GM18520 (cell line): Measurements from ENCODE around the gene DTWD2.
"Not testable (repeated sequence)": the region's sequence is repeated elsewhere in the genome, so short reads cannot be mapped to it uniquely, and the experiment has no call there.

Experiments
- ATAC-seq: cut with Tn5 transposase; IDR thresholded peaks from one replicate; pipeline ENCODE4 v1.9.1; 2021; ENCODE audit not compliant: unreplicated experiment

DTWD2 gene

DNA sequence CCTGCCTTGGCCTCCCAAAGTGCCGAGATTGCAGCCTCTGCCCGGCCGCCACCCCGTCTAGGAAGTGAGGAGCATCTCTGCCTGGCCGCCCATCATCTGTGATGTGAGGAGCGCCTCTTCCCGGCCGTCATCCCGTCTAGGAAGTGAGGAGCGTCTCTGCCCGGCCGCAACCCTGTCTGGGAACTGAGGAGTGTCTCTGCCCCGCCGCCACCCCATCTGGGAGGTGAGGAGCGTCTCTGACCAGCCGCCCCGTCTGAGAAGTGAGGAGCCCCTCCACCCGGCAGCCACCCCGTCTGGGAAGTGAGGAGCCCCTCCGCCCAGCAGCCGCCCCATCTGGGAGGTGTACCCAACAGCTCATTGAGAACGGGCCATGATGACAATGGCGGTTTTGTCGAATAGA is 10.5 kb upstream of the DTWD2 start:
- not testable (repeated sequence) for ATAC-seq

GRCh38 chr5:118996098-118996497 is 7.8 kb upstream of the DTWD2 start:
- no peak for ATAC-seq

DNA sequence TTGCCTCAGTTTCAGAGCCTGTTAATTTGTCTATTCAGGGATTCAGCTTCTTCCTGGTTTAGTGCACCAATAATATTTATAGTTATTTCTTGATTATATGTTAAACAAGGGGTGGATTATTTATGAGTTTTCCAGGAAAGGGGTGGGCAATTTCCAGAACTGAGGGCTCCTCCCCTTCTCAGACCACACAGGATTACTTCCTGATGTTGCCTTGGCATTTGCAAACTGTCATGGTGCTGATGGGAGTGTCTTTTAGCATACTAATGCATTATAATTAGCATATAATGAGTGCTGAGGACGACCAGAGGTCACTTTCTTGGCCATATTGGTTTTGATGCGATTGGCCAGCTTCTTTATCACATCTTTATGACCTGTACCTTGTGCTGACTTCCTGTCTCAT is 6.2 kb upstream of the DTWD2 start:
- ATAC-seq = no peak

DNA sequence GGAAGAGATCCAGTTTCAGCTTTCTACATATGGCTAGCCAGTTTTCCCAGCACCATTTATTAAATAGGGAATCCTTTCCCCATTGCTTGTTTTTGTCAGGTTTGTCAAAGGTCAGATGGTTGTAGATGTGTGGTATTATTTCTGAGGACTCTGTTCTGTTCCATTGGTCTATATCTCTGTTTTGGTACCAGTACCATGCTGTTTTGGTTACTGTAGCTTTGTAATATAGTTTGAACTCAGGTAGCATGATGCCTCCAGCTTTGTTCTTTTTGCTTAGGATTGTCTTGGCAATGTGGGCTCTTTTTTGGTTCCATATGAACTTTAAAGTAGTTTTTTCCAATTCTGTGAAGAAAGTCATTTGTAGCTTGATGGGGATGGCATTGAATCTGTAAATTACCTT is 4.8 kb upstream of the DTWD2 start:
- not testable (repeated sequence) for ATAC-seq

- ATAC-seq = not testable (repeated sequence)
Measured at GRCh38 chr5:118992055-118992454, 3.7 kb upstream of the DTWD2 start.

DNA sequence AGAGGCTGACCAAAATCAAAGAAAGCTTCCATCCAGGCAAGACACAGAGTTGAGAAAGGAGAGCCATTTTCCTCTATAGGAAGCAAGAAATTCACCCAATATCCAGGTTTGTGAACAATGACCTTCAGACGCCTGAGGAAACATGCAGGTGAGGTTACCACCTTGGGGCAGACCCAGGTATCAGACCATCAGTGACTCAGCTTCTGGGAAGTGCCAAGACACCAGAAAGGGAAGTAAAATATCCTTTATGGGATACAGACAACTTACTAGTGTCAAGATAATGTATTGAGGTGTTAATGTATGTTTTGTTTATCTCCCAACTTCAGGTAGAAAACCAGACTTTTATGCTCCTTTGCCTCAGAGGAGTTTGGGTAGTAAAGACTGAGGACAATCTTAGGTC is 2.2 kb upstream of the DTWD2 start:
- no peak for ATAC-seq

DNA sequence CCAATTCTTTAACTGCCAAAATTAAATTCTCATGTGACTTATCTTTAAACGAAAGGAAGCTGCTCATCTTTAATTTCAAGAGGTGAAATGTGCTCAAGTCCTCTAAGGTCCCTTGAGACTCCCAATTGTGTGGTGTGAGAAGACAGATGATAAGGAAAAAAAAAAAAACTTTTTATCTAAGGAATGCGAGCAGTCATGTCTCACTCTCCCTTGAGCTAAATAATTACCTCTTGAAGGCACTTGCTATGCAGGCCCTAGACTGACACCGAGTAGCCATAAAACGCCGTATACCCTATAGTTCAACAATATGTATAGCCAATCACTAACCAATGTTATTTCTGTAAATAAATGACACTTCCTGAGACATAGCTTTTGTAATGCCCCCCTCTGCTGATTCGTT is 1.5 kb upstream of the DTWD2 start:
- no peak for ATAC-seq

DNA sequence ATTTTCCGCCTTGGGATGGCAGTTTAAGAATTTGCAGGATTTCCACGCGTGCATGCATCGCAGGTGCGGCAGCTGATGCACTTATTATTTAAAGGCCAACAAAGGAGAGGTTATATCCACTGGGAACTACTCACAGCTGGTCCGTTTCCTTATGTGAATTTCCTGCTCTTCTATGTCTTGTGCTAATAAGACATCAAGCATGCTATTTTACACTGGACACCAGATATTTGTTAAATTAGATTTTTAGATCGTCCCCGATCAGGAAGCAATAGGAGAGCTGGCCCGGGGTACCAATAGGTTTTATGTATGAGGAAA is 476 bp upstream of the DTWD2 start:
- no peak for ATAC-seq

DNA sequence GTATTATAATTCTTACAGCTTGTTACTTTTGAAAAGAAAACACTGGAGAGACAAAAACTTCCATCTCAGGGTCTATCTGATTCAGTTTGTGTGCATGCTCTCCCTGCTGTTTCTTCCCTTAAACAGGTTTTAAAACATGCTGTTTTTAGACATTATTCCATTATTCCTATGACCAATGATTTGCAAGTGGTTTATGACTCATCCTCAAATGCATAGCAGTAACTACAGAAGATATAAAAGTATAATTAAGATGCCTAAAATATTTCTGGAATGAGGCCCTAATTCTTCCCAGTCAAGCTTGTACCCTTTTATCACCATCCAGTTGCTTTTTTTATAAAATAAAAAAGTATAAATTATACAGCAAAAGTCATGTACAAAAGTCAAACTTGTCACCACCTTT is 3.7 kb downstream of the DTWD2 start:
- ATAC-seq = no peak

DNA sequence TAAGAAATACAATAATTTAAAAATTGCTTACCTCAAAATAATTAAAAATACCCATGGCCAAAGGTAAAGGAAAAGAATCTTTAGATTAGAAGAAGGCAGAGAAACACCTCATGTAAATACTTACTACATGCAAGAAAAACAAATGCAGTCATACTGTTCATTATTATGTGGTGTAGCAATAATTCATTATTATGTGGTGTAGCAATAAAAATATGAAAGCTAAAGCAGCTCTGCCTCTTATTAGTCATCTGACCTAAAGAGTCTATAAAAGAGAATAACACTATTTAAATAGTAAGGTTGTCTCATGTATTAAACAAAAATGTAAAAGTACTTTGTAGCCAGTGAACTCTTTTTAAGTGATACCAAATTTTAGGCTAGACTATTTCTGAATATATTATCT is 6.6 kb downstream of the DTWD2 start:
- no peak for ATAC-seq

- no peak for ATAC-seq
Measured at GRCh38 chr5:118980438-118980837, 7.9 kb downstream of the DTWD2 start.

- no peak for ATAC-seq
Measured at GRCh38 chr5:118980017-118980416, 8.3 kb downstream of the DTWD2 start.

DNA sequence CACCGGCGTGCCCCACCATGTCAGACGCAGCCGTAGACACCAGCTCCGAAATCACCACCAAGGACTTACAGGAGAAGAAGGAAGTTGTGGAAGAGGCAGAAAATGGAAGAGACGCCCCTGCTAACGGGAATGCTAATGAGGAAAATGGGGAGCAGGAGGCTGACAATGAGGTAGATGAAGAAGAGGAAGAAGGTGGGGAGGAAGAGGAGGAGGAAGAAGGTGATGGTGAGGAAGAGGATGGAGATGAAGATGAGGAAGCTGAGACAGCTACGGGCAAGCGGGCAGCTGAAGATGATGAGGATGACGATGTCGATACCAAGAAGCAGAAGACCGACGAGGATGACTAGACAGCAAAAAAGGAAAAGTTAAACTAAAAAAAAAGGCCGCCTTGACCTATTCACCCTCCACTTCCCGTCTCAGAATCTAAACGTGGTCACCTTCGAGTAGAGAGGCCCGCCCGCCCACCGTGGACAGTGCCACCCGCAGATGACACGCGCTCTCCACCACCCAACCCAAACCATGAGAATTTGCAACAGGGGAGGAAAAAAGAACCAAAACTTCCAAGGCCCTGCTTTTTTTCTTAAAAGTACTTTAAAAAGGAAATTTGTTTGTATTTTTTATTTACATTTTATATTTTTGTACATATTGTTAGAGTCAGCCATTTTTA is 14.4 kb downstream of the DTWD2 start:
- not testable (repeated sequence) for ATAC-seq

GRCh38 chr5:118968925-118969375 is 19.4 kb downstream of the DTWD2 start:
- no peak for ATAC-seq

DNA sequence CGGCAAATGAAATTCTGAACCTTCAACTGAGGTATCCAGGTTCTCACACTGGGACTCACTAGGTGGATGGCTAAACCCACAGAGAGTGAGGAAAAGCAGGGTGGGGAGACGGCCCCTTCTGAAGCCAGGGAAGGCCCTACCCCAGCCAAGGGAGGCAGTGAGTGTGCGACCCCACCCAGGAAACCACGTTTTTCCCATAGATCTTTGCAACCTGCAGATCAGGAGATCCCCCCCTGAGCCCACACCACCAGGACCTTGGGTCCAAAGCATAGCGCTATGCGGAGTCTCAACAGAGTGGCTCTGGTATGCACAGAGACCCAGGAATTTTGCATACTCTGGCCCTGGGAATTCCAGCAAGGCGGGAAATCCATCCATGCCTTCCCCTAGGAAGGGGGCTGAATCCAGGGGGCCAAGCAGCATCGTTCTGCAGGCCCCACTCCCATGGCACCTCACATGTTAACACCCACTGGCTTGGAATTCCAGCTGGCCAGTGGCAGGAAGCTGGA is 19.9 kb downstream of the DTWD2 start:
- no peak for ATAC-seq

GRCh38 chr5:118967059-118967508 is 21.3 kb downstream of the DTWD2 start:
- ATAC-seq = no peak

GRCh38 chr5:118965890-118966289 is 22.5 kb downstream of the DTWD2 start:
- ATAC-seq = no peak

DNA sequence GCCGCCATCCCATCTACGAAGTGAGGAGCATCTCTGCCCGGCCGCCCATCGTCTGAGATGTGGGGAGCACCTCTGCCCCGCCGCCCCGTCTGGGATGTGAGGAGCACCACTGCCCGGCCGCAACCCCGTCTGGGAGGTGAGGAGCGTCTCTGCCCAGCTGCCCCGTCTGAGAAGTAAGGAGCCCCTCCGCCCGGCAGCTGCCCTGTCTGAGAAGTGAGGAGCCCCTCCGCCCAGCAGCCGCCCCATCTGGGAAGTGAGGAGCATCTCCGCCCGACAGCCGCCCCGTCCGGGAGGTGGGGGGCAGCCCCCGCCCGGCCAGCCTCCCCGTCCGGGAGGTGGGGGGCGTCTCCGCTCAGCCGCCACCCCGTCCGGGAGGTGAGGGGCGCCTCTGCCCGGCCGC is 23.4 kb downstream of the DTWD2 start:
- not testable (repeated sequence) for ATAC-seq

- not testable (repeated sequence) for ATAC-seq
Measured at GRCh38 chr5:118964388-118964787, 24.0 kb downstream of the DTWD2 start.

GRCh38 chr5:118963169-118963568 is 25.2 kb downstream of the DTWD2 start:
- no peak for ATAC-seq

- ATAC-seq = no peak
Measured at GRCh38 chr5:118960557-118960956, 27.8 kb downstream of the DTWD2 start.

- no peak for ATAC-seq
Measured at GRCh38 chr5:118956727-118957126, 31.6 kb downstream of the DTWD2 start.

DNA sequence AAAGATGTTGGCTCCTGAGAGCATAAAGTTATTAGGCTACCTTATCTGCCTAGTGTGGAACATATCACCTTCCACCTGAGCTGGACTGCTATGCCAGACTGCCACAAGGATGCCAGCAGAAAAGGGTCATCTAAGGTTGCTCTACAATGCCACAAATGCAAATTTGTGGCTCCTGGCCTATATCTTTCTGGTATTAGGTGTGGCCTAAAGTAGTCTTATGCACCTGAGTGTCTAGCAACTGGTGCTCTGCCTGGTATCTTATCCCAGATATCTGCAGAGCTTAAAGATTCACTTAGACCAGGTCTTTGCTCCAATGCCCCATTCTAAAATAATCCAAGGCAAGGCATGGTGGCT is 34.7 kb downstream of the DTWD2 start:
- ATAC-seq = no peak
